ENCODE measurements around the gene TRIO. TPM values are rescaled to one million over a fixed set of nuclear protein-coding genes. Genes with fewer than 3 reads are reported as not detected.

TRIO gene
- total RNA-seq, 4 donors from 2014 or later = 112 to 155 (median 145) TPM

GRCh38 chr5:14399054-14399692 lies 256.0 kb downstream of the TRIO start:
- no peaks in the 10 kb centered on the region for H3K27me3 ChIP-seq
- peaks cover 7 to 44% (median 36%) of the 10 kb centered on the region in 4 donors for H3K36me3 ChIP-seq
- intact Hi-C loops (cut with DNase I) = loop anchor here (10.0 kb wide), 2 partner anchors 96 to 246 kb away; no protein-coding TSS in a partner anchor
- DNase-seq (ENCODE audit: extremely low spot score) = no peak
- peaks cover 4 to 39% (median 34%) of the 10 kb centered on the region in 4 donors for H3K4me1 ChIP-seq
- WGBS = 52% methylated on average over 4 of the region's 4 CpGs
- no peak overlapping the region for H3K4me3 ChIP-seq
- TF ChIP-seq CTCF (IDR thresholded peaks at IDR 0.05) = peak; percentile 57 to 75 (median 69)
- TF ChIP-seq POLR2AphosphoS5 (IDR thresholded peaks at IDR 0.05) = no peak
- no peak for TF ChIP-seq POLR2A (IDR thresholded peaks at IDR 0.05; ENCODE audit: low read depth)
- no peak for TF ChIP-seq EP300 (IDR thresholded peaks at IDR 0.05)
- no peaks in the 10 kb centered on the region for H3K9me3 ChIP-seq
- H3K27ac ChIP-seq (replicated peaks in 1 of 4) = peak overlapping the region; percentile 11 to 56 (median 38)

GRCh38 chr5:14400085-14400484 lies 256.9 kb downstream of the TRIO start:
- Histone ChIP-seq H3K9me3 (no peaks in the 10 kb centered on the region), H3K27me3 (no peaks in the 10 kb centered on the region), H3K4me1 (peaks cover 4 to 39% (median 34%) of the 10 kb centered on the region in 4 donors), H3K27ac (replicated peaks in 1 of 4) (peak overlapping the region in 2 of 4 donors; percentile 41 to 42), H3K36me3 (peaks cover 0 to 41% (median 30%) of the 10 kb centered on the region in 4 donors), H3K4me3 (no peak overlapping the region)
- no peak for DNase-seq (ENCODE audit: extremely low spot score)
- TF ChIP-seq EP300 (IDR thresholded peaks at IDR 0.05) (no peak), POLR2A (IDR thresholded peaks at IDR 0.05; ENCODE audit: low read depth) (no peak), POLR2AphosphoS5 (IDR thresholded peaks at IDR 0.05) (no peak), CTCF (IDR thresholded peaks at IDR 0.05) (no peak)
- intact Hi-C loops (cut with DNase I) = no loop called here
- WGBS = 45% methylated on average over 2 of the region's 2 CpGs

GRCh38 chr5:14400611-14401010 lies 257.5 kb downstream of the TRIO start:
- H3K36me3 ChIP-seq = peaks cover 2 to 41% (median 30%) of the 10 kb centered on the region in 4 donors
- H3K4me3 ChIP-seq = no peak overlapping the region
- intact Hi-C loops (cut with DNase I) = no loop called here
- H3K27ac ChIP-seq (replicated peaks in 1 of 4) = peak overlapping the region in 2 of 4 donors; percentile 41 to 42
- WGBS = 85% methylated on average over 5 of the region's 5 CpGs
- H3K27me3 ChIP-seq = no peaks in the 10 kb centered on the region
- DNase-seq (ENCODE audit: extremely low spot score) = no peak
- H3K4me1 ChIP-seq = peaks cover 4 to 39% (median 34%) of the 10 kb centered on the region in 4 donors
- TF ChIP-seq POLR2A (IDR thresholded peaks at IDR 0.05; ENCODE audit: low read depth) (no peak), POLR2AphosphoS5 (IDR thresholded peaks at IDR 0.05) (no peak), EP300 (IDR thresholded peaks at IDR 0.05) (no peak), CTCF (IDR thresholded peaks at IDR 0.05) (no peak)
- no peaks in the 10 kb centered on the region for H3K9me3 ChIP-seq

- H3K4me1 ChIP-seq = peaks cover 4 to 44% (median 39%) of the 10 kb centered on the region in 4 donors
- H3K27ac ChIP-seq (replicated peaks in 1 of 4) = no peak overlapping the region
- peaks cover 12 to 47% (median 34%) of the 10 kb centered on the region in 4 donors for H3K36me3 ChIP-seq
- H3K27me3 ChIP-seq = no peaks in the 10 kb centered on the region
- H3K9me3 ChIP-seq = no peaks in the 10 kb centered on the region
- intact Hi-C loops (cut with DNase I) = no loop called here
- no peak for TF ChIP-seq CTCF (IDR thresholded peaks at IDR 0.05)
- TF ChIP-seq POLR2A (IDR thresholded peaks at IDR 0.05; ENCODE audit: low read depth) = no peak
- no peak for TF ChIP-seq EP300 (IDR thresholded peaks at IDR 0.05)
- TF ChIP-seq POLR2AphosphoS5 (IDR thresholded peaks at IDR 0.05) = no peak
- no peak overlapping the region for H3K4me3 ChIP-seq
- no peak for DNase-seq (ENCODE audit: extremely low spot score)
- 79% methylated on average over 3 of the region's 3 CpGs for WGBS
These were observed 258.5 kb downstream of the TRIO start for GRCh38 chr5:14401639-14402038.
